22Rv1 (cell line): ENCODE results near the gene MAGEA3.

Experiments
- ZFX ChIP-seq: fragments of 450-650 bp; IDR thresholded peaks from 2 replicates; pipeline ENCODE4 v1.6.1; 2017; ENCODE audit warnings: antibody characterized with exemption, borderline replicate concordance
- TF ChIP-seq, protein P1 (sequence below): fragments of 450-650 bp; IDR thresholded peaks from 2 replicates; pipeline ENCODE4 v1.5.1; 2017; ENCODE audit warnings: mild to moderate bottlenecking

DNA sequence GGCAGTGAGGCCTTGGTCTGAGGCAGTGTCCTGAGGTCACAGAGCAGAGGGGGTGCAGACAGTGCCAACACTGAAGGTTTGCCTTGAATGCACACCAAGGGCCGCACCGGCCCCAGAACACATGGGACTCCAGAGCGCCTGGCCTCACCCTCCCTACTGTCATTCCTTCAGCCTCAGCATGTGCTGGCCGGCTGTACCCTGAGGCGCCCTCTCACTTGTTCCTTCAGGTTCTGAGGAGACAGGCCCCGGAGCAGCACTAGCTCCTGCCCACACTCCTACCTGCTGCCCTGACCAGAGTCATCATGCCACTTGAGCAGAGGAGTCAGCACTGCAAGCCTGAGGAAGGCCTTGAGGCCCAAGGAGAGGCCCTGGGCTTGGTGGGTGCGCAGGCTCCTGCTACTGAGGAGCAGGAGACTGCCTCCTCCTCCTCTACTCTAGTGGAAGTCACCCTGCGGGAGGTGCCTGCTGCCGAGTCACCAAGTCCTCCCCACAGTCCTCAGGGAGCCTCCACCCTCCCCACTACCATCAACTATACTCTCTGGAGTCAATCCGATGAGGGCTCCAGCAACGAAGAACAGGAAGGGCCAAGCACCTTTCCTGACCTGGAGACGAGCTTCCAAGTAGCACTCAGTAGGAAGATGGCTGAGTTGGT is 37.4 kb downstream of the MAGEA3 start:
- TF ChIP-seq, protein P1, sequence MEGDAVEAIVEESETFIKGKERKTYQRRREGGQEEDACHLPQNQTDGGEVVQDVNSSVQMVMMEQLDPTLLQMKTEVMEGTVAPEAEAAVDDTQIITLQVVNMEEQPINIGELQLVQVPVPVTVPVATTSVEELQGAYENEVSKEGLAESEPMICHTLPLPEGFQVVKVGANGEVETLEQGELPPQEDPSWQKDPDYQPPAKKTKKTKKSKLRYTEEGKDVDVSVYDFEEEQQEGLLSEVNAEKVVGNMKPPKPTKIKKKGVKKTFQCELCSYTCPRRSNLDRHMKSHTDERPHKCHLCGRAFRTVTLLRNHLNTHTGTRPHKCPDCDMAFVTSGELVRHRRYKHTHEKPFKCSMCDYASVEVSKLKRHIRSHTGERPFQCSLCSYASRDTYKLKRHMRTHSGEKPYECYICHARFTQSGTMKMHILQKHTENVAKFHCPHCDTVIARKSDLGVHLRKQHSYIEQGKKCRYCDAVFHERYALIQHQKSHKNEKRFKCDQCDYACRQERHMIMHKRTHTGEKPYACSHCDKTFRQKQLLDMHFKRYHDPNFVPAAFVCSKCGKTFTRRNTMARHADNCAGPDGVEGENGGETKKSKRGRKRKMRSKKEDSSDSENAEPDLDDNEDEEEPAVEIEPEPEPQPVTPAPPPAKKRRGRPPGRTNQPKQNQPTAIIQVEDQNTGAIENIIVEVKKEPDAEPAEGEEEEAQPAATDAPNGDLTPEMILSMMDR, result no peak
- TF ChIP-seq ZFX, result no peak
